Measurements from ENCODE around the gene TARS3.
"Not testable (repeated sequence)": the region's sequence is repeated elsewhere in the genome, so short reads cannot be mapped to it uniquely, and the experiment has no call there.

Gene TARS3

GRCh38 chr15:101746716-101747082, 22.4 kb upstream of the TARS3 start:
- not testable (repeated sequence) for H3K4me1 ChIP-seq; H3K9me3 ChIP-seq (ENCODE audit: control insufficient read depth, low read length); H3K79me2 ChIP-seq; H3K4me3 ChIP-seq (ENCODE audit: low read depth, low read length); H2AFZ ChIP-seq; H3K36me3 ChIP-seq (ENCODE audit: control insufficient read depth, insufficient read depth, low read length); H3K27ac ChIP-seq; H3K9ac ChIP-seq; H3K27me3 ChIP-seq (ENCODE audit: control insufficient read depth, insufficient read depth, low read length); H3K4me2 ChIP-seq (ENCODE audit: low read length)

GRCh38 chr15:101734837-101735236, 10.6 kb upstream of the TARS3 start:
- H3K27me3 ChIP-seq (ENCODE audit: control insufficient read depth, insufficient read depth, low read length); H3K9me3 ChIP-seq (ENCODE audit: control insufficient read depth, low read length); H3K4me2 ChIP-seq (ENCODE audit: low read length); H3K79me2 ChIP-seq; H3K4me3 ChIP-seq (ENCODE audit: low read depth, low read length); H3K36me3 ChIP-seq (ENCODE audit: control insufficient read depth, insufficient read depth, low read length); H3K4me1 ChIP-seq; H3K9ac ChIP-seq; H2AFZ ChIP-seq; H3K27ac ChIP-seq: not testable (repeated sequence)

- H3K4me2 ChIP-seq (ENCODE audit: low read length) = no peak overlapping the region
- TF ChIP-seq, protein P1, sequence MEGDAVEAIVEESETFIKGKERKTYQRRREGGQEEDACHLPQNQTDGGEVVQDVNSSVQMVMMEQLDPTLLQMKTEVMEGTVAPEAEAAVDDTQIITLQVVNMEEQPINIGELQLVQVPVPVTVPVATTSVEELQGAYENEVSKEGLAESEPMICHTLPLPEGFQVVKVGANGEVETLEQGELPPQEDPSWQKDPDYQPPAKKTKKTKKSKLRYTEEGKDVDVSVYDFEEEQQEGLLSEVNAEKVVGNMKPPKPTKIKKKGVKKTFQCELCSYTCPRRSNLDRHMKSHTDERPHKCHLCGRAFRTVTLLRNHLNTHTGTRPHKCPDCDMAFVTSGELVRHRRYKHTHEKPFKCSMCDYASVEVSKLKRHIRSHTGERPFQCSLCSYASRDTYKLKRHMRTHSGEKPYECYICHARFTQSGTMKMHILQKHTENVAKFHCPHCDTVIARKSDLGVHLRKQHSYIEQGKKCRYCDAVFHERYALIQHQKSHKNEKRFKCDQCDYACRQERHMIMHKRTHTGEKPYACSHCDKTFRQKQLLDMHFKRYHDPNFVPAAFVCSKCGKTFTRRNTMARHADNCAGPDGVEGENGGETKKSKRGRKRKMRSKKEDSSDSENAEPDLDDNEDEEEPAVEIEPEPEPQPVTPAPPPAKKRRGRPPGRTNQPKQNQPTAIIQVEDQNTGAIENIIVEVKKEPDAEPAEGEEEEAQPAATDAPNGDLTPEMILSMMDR (IDR thresholded peaks at IDR 0.05) = no peak
- H3K36me3 ChIP-seq (ENCODE audit: control insufficient read depth, insufficient read depth, low read length) = no peaks in the 10 kb centered on the region
- no peaks in the 10 kb centered on the region for H3K4me1 ChIP-seq
- no peak overlapping the region for H3K9ac ChIP-seq
- H3K9me3 ChIP-seq (ENCODE audit: control insufficient read depth, low read length) = no peaks in the 10 kb centered on the region
- H3K79me2 ChIP-seq = no peaks in the 10 kb centered on the region
- no peak overlapping the region for H2AFZ ChIP-seq
- no peak overlapping the region for H3K27ac ChIP-seq
- H3K27me3 ChIP-seq (ENCODE audit: control insufficient read depth, insufficient read depth, low read length) = no peaks in the 10 kb centered on the region
- H3K4me3 ChIP-seq (ENCODE audit: low read depth, low read length) = no peak overlapping the region
Observed at GRCh38 chr15:101733545-101733944, 9.3 kb upstream of the TARS3 start.

GRCh38 chr15:101732772-101733171, 8.5 kb upstream of the TARS3 start:
- no peak overlapping the region for H3K4me2 ChIP-seq (ENCODE audit: low read length)
- no peak overlapping the region for H2AFZ ChIP-seq
- H3K9ac ChIP-seq = no peak overlapping the region
- no peaks in the 10 kb centered on the region for H3K36me3 ChIP-seq (ENCODE audit: control insufficient read depth, insufficient read depth, low read length)
- H3K27me3 ChIP-seq (ENCODE audit: control insufficient read depth, insufficient read depth, low read length) = no peaks in the 10 kb centered on the region
- no peak overlapping the region for H3K27ac ChIP-seq
- H3K79me2 ChIP-seq = no peaks in the 10 kb centered on the region
- H3K9me3 ChIP-seq (ENCODE audit: control insufficient read depth, low read length) = no peaks in the 10 kb centered on the region
- H3K4me1 ChIP-seq = no peaks in the 10 kb centered on the region
- TF ChIP-seq, protein P1 (IDR thresholded peaks at IDR 0.05) = no peak
- no peak overlapping the region for H3K4me3 ChIP-seq (ENCODE audit: low read depth, low read length)

DNA sequence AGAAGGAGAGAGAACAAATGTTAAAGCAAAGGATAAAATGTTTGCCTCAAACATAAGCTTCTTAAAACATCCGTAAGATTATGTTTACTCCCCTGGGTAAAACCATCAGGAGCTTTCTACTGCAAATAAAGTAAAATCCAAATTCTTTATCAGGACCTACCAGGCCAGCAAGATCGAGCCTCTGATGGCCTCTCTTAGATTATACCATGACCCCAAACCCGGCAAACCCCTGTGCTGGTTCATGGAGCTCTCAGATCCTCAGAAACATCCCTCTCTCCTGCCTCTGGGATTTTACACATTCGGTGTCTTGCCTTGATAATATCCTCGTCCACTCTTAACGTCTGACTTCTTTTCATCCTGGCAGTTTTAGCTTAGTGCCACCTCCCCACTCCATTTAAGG, 7.5 kb upstream of the TARS3 start:
- Histone ChIP-seq H3K27me3 (ENCODE audit: control insufficient read depth, insufficient read depth, low read length) (no peaks in the 10 kb centered on the region), H3K4me1 (no peaks in the 10 kb centered on the region), H3K4me2 (ENCODE audit: low read length) (no peak overlapping the region), H3K9me3 (ENCODE audit: control insufficient read depth, low read length) (no peaks in the 10 kb centered on the region), H3K36me3 (ENCODE audit: control insufficient read depth, insufficient read depth, low read length) (no peaks in the 10 kb centered on the region), H2AFZ (no peak overlapping the region), H3K27ac (no peak overlapping the region), H3K79me2 (no peaks in the 10 kb centered on the region), H3K9ac (no peak overlapping the region), H3K4me3 (ENCODE audit: low read depth, low read length) (no peak overlapping the region)
- TF ChIP-seq, protein P1 (IDR thresholded peaks at IDR 0.05) = no peak

DNA sequence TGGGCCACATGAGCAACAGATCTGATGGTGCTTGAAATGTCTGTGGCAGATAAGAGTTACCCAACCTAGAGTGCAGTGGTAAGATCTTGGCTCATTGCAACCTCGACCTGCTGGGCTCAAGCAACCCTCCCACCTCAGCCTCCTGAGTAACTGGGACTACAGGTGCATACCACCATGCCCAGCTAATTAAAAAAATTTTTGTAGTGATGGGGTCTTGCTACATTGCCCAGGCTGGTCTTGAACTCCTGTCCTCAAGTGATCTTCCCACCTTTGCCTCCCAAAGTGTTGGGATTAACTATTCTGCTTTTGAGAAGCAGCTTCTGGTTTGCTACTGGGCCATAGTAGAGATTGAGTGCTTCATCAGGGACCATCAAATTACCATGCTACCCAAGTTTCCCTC, 2.9 kb upstream of the TARS3 start:
- Histone ChIP-seq H3K9ac (no peak overlapping the region), H3K9me3 (ENCODE audit: control insufficient read depth, low read length) (no peaks in the 10 kb centered on the region), H3K4me3 (ENCODE audit: low read depth, low read length) (no peak overlapping the region), H3K27ac (no peak overlapping the region), H3K79me2 (no peaks in the 10 kb centered on the region), H3K36me3 (ENCODE audit: control insufficient read depth, insufficient read depth, low read length) (no peaks in the 10 kb centered on the region), H2AFZ (no peak overlapping the region), H3K4me2 (ENCODE audit: low read length) (no peak overlapping the region), H3K4me1 (no peaks in the 10 kb centered on the region), H3K27me3 (ENCODE audit: control insufficient read depth, insufficient read depth, low read length) (no peaks in the 10 kb centered on the region)
- TF ChIP-seq, protein P1 (IDR thresholded peaks at IDR 0.05) = no peak

Data from parathyroid adenoma (tissue), 2 donors.